SK-N-SH treated with all-trans-retinoic acid at 6 μM for 48 hours (cell line): ENCODE data around the gene MPP2.

Source experiments
- ATAC-seq: fragments of 200-7000 bp; cut with Tn5 transposase; 3 replicates; pipeline ENCODE4 v1.9.1; 2020; ENCODE audit warnings: mild to moderate bottlenecking, moderate library complexity
- ARNTL ChIP-seq: fragments of 450-650 bp; formaldehyde crosslinking; IDR thresholded peaks from 2 replicates; pipeline ENCODE4 v1.5.0; 2020; ENCODE audit warnings: low read depth, mild to moderate bottlenecking, moderate library complexity, borderline replicate concordance
- BACH2 ChIP-seq: fragments of 250-450 bp; sonication (Bioruptor Pico); IDR thresholded peaks from 2 replicates; pipeline ENCODE4 v1.9.0; 2021; ENCODE audit warnings: mild to moderate bottlenecking, borderline replicate concordance
- CSDC2 ChIP-seq: fragments of 250-450 bp; sonication (Bioruptor Pico); IDR thresholded peaks from 2 replicates; pipeline ENCODE4 v1.5.0; 2020; ENCODE audit warnings: mild to moderate bottlenecking, moderate library complexity
- ESRRG ChIP-seq: fragments of 250-450 bp; sonication (Bioruptor Pico); IDR thresholded peaks from 2 replicates; pipeline ENCODE4 v1.6.1; 2021; ENCODE audit warnings: mild to moderate bottlenecking
- GLIS3 ChIP-seq: fragments of 250-450 bp; sonication (Bioruptor Pico); IDR thresholded peaks from 2 replicates; pipeline ENCODE4 v1.5.0; 2020; ENCODE audit warnings: mild to moderate bottlenecking, moderate library complexity
- ISL1 ChIP-seq: fragments of 250-450 bp; sonication (Bioruptor Pico); IDR thresholded peaks from 2 replicates; pipeline ENCODE4 v2.1.2; 2022; ENCODE audit warnings: mild to moderate bottlenecking, moderate library complexity
- PATZ1 ChIP-seq: fragments of 250-450 bp; sonication (Bioruptor Pico); IDR thresholded peaks from 2 replicates; pipeline ENCODE4 v1.8.0; 2020; ENCODE audit warnings: mild to moderate bottlenecking, moderate library complexity, borderline replicate concordance
- PPARA ChIP-seq: fragments of 250-450 bp; sonication (Bioruptor Pico); IDR thresholded peaks from 2 replicates; pipeline ENCODE4 v1.5.0; 2020; ENCODE audit warnings: mild to moderate bottlenecking, borderline replicate concordance
- RARB ChIP-seq: fragments of 250-450 bp; sonication (Bioruptor Pico); IDR thresholded peaks from 2 replicates; pipeline ENCODE4 v1.8.0; 2021; ENCODE audit warnings: mild to moderate bottlenecking, moderate library complexity
- SNAI2 ChIP-seq: fragments of 250-450 bp; sonication (Bioruptor Pico); IDR thresholded peaks from 2 replicates; pipeline ENCODE4 v1.5.0; 2020; ENCODE audit warnings: mild to moderate bottlenecking, moderate library complexity
- TCF4 ChIP-seq: fragments of 250-450 bp; sonication (Bioruptor Pico); IDR thresholded peaks from 2 replicates; pipeline ENCODE4 v1.8.0; 2021; ENCODE audit warnings: mild to moderate bottlenecking, moderate library complexity, borderline replicate concordance
- TOX ChIP-seq: fragments of 250-450 bp; sonication (Bioruptor Pico); IDR thresholded peaks from 2 replicates; pipeline ENCODE4 v1.8.0; 2021; ENCODE audit warnings: mild to moderate bottlenecking, moderate library complexity, borderline replicate concordance
- TSHZ2 ChIP-seq: fragments of 250-450 bp; sonication (Bioruptor Pico); IDR thresholded peaks from 2 replicates; pipeline ENCODE4 v1.5.0; 2020; ENCODE audit warnings: mild to moderate bottlenecking, moderate library complexity
- ZC3H10 ChIP-seq: fragments of 250-450 bp; sonication (Bioruptor Pico); IDR thresholded peaks from 2 replicates; pipeline ENCODE4 v1.5.1; 2021; ENCODE audit warnings: mild to moderate bottlenecking, moderate library complexity
- ZFP3 ChIP-seq: fragments of 250-450 bp; sonication (Bioruptor Pico); IDR thresholded peaks from 2 replicates; pipeline ENCODE4 v1.5.0; 2020; ENCODE audit warnings: mild to moderate bottlenecking, moderate library complexity
- ZFP30 ChIP-seq: fragments of 450-650 bp; formaldehyde crosslinking; IDR thresholded peaks from 2 replicates; pipeline ENCODE4 v1.5.0; 2022; ENCODE audit warnings: mild to moderate bottlenecking, moderate library complexity
- ZNF565 ChIP-seq: fragments of 450-650 bp; formaldehyde crosslinking; conservative IDR thresholded peaks from 2 replicates; pipeline ENCODE4 v1.5.0; 2020; ENCODE audit warnings: low read depth, mild to moderate bottlenecking, moderate library complexity
- ZNF70 ChIP-seq: fragments of 450-650 bp; formaldehyde crosslinking; IDR thresholded peaks from 2 replicates; pipeline ENCODE4 v1.5.0; 2020; ENCODE audit warnings: mild to moderate bottlenecking, moderate library complexity
- ZNF8 ChIP-seq: fragments of 450-650 bp; formaldehyde crosslinking; IDR thresholded peaks from 2 replicates; pipeline ENCODE4 v1.5.0; 2020; ENCODE audit warnings: mild to moderate bottlenecking, moderate library complexity
- TF ChIP-seq, protein P1 (sequence below): fragments of 250-450 bp; sonication (Bioruptor Pico); IDR thresholded peaks from 2 replicates; pipeline ENCODE4 v1.5.1; 2020; ENCODE audit warnings: low read depth, mild to moderate bottlenecking, moderate library complexity
- TF ChIP-seq, protein P2 (sequence below): fragments of 250-450 bp; sonication (Bioruptor Pico); IDR thresholded peaks from 2 replicates; pipeline ENCODE4 v1.8.0; 2021; ENCODE audit warnings: low read depth, mild to moderate bottlenecking, moderate library complexity, borderline replicate concordance

MPP2 gene

GRCh38 chr17:43875476-43876147 is 31.7 kb downstream of the MPP2 start:
- TF ChIP-seq ARNTL (CRISPR knock-in tag): no peak
- TF ChIP-seq GLIS3: no peak
- TF ChIP-seq RARB (CRISPR knock-in tag): no peak
- TF ChIP-seq ZFP30 (CRISPR knock-in tag): no peak
- no peak for TF ChIP-seq ZNF70 (CRISPR knock-in tag)
- no peak for TF ChIP-seq TSHZ2 (CRISPR knock-in tag)
- TF ChIP-seq ZNF565: no peak
- TF ChIP-seq TCF4: no peak
- TF ChIP-seq PPARA (CRISPR knock-in tag): no peak
- no peak for TF ChIP-seq ESRRG
- TF ChIP-seq PATZ1 (CRISPR knock-in tag): no peak
- no peak for TF ChIP-seq ZFP3 (CRISPR knock-in tag)
- TF ChIP-seq ZNF8 (CRISPR knock-in tag): no peak
- TF ChIP-seq, all 23 proteins: peak for 0

GRCh38 chr17:43874293-43874692 is 33.0 kb downstream of the MPP2 start:
- ATAC-seq: no peak
- TF ChIP-seq, protein P1, sequence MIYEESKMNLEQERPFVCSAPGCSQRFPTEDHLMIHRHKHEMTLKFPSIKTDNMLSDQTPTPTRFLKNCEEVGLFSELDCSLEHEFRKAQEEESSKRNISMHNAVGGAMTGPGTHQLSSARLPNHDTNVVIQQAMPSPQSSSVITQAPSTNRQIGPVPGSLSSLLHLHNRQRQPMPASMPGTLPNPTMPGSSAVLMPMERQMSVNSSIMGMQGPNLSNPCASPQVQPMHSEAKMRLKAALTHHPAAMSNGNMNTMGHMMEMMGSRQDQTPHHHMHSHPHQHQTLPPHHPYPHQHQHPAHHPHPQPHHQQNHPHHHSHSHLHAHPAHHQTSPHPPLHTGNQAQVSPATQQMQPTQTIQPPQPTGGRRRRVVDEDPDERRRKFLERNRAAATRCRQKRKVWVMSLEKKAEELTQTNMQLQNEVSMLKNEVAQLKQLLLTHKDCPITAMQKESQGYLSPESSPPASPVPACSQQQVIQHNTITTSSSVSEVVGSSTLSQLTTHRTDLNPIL (CRISPR knock-in tag): no peak
- TF ChIP-seq RARB (CRISPR knock-in tag): no peak
- TF ChIP-seq TOX: no peak
- no peak for TF ChIP-seq BACH2
- TF ChIP-seq SNAI2 (CRISPR knock-in tag): no peak
- TF ChIP-seq TSHZ2 (CRISPR knock-in tag): no peak
- TF ChIP-seq ZC3H10 (CRISPR knock-in tag): no peak
- TF ChIP-seq TCF4: no peak
- no peak for TF ChIP-seq ZFP30 (CRISPR knock-in tag)
- TF ChIP-seq ESRRG: no peak
- TF ChIP-seq ZNF565: no peak
- TF ChIP-seq GLIS3: no peak
- TF ChIP-seq CSDC2 (CRISPR knock-in tag): no peak
- TF ChIP-seq ZNF8 (CRISPR knock-in tag): no peak
- no peak for TF ChIP-seq PPARA (CRISPR knock-in tag)
- TF ChIP-seq ZFP3 (CRISPR knock-in tag): no peak
- TF ChIP-seq, protein P2, sequence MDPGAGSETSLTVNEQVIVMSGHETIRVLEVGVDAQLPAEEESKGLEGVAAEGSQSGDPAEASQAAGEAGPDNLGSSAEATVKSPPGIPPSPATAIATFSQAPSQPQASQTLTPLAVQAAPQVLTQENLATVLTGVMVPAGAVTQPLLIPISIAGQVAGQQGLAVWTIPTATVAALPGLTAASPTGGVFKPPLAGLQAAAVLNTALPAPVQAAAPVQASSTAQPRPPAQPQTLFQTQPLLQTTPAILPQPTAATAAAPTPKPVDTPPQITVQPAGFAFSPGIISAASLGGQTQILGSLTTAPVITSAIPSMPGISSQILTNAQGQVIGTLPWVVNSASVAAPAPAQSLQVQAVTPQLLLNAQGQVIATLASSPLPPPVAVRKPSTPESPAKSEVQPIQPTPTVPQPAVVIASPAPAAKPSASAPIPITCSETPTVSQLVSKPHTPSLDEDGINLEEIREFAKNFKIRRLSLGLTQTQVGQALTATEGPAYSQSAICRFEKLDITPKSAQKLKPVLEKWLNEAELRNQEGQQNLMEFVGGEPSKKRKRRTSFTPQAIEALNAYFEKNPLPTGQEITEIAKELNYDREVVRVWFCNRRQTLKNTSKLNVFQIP (CRISPR knock-in tag): no peak
- no peak for TF ChIP-seq ISL1 (CRISPR knock-in tag)

More at GRCh38 chr17:43875476-43876147, 31.7 kb downstream of the MPP2 start:
- no peak for ATAC-seq
